AG08396 (cell line): ENCODE measurements around the gene EPHA3.

Source experiments
- DNase-seq: peaks from one replicate; pipeline ENCODE4 v3.0.0; 2012; ENCODE audit warnings: low spot score, mixed read lengths

Gene EPHA3

DNA sequence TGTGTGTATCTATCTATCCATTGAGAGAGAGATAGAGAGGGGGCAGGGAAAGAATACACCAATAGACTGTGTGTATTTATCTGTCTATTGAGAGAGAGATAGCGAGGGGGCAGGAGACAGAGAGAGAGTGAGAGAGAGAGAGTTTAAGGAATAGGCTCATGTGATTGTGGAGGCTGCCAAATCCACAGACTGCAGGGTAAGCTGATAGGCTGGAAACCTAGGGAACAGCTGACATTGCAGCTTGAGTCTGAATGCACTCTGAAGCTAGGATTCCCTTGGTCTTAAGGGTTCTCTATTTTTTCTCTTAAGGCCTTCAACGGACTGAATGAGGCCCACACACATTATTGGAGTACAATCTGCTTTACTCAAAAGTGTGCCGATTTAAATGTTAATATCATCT is 255.8 kb downstream of the EPHA3 start:
- DNase-seq = no peak

DNA sequence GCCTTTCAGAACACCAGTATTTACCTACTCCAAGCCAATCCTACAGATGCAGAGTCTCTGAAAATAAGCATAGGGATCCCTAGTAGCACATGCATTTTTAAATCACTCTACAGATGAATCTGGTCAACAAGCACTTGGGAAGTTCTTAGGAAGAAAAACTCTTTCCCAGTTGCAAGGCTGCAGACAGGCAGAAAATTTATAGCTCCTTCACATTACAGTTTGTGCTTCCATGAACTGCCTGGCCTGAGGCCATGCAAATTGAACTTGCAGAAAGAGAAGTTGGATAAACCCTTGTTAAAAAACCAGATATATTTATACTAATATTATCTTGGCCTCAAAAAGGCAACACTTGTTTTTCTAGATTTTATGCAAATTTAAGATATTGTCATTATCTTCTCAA is 256.9 kb downstream of the EPHA3 start:
- DNase-seq = no peak

DNA sequence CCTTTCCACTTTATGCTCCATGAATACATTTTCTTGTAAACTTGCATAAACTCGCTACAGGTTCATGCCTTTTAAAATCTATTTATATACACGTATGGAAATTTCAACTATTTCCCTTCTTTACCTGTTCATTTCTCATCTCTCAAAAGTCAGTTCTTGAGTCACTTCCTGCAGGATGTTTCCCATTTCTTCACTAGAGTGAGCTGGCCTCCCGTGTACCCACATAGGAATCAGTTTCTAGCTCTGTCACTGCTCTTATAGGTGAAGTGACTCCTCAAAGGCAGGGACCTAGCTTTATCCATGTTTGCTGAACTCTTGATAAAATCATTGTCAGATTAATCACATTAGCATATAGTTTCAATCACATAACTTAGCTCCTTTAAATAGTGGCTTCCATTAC is 259.7 kb downstream of the EPHA3 start:
- no peak for DNase-seq

DNA sequence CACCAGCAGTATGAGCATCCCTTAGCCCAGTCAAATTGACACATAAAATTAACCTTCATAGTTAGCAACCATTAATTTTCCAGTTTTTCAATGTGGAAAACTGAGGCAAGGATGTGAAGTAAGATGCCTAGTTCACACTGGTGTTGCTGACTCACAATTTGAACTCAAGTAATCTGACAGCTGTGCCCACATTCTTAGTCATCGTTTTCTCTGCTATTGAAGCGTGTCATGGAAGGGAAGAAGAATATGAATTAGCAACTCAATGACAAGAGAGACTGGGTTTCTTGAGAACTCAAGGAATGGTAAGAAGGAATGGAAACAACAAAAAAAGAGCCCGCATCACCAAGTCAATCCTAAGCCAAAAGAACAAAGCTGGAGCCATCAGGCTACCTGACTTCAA is 261.4 kb downstream of the EPHA3 start:
- DNase-seq = no peak

DNA sequence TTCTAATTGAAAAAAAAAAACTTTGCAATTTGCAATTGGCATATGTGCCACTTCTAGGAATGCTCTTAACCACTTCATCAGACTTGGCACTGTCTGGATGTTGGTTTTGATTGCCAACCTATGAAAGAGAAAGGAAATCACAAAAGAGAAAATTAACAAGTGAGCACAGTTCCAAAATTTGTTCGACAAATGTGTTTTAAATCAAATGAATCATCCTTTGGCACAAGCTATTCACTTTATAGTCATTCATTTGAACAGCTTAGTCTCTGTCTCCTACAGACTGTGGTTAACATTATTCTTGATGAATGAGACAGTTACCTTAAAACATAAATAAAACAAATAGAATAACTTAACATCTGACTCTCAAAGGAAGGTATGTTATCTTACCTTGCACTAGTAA is 265.0 kb downstream of the EPHA3 start:
- no peak for DNase-seq

DNA sequence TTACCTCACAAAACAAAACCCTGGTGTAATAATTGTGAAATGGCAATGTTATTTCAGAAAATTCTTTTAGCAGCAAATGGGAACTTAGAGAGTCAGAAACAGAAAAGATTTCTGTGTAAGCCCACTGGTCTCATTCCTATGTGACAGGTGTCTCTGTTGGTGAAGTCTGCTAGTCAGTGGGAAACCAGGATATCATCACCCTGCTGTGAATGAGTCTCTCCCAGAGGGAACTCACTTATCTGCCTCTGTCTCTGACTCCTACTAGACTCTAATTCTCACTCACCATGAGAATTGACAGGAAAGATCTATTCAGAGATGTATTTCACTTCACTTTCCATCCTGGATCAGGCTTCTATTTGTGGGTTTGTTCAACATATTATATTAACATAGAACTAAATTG is 266.0 kb downstream of the EPHA3 start:
- DNase-seq = no peak

DNA sequence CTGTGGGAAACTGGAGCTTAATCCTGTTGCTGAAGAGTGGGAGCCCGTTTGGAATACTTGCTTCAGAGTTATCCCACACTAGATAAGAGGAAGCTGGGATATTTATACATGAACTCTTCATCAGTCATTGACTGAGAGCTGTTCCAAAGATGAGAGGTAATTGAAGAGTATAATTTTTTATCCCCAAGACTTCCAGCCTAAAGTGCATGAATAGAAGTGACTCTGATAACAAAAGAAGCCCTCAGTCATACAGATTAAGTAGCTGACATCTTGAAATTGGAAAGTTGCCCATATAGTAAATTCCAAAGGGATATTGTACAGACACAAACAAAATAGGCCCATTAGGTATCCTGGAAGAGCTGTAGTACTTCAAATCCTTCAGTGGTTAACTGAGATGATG is 268.0 kb downstream of the EPHA3 start:
- DNase-seq = no peak

DNA sequence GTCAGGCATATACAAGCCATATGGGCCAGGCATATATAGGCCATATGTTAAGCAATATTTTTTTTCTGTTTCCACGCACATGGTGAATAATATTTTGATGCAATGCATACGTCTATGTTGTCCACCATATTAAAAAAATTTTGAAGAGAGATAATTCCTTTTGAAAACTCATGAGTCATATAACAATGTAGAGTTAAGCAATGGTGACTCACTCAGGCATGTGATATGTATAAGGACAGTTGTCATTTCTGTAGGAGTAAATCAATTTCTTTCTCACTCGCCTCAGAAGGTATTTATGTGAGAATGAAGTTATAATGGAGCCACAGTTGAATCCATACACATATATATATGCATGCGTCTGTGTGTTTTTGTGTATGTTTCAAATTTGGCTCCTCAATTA is 272.6 kb downstream of the EPHA3 start:
- no peak for DNase-seq

DNA sequence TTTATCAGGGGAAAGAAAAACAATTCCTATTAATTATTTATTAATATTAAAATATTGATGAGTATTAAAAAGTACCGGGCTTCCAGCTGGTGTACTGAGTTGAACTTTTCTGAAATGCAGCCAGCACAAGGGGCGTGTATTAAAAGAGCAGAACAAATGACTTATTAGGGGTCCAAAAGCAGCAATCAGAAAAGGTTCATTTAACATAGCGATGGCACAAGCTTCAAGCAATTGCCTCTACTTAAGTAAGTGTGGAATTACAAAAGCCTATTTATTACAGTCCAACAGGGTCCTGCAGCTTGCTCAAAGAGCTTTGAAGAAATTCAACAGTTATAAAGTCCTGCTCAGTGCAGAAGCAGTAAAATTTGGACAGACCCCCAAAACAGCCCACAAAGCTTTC is 285.6 kb downstream of the EPHA3 start:
- no peak for DNase-seq

DNA sequence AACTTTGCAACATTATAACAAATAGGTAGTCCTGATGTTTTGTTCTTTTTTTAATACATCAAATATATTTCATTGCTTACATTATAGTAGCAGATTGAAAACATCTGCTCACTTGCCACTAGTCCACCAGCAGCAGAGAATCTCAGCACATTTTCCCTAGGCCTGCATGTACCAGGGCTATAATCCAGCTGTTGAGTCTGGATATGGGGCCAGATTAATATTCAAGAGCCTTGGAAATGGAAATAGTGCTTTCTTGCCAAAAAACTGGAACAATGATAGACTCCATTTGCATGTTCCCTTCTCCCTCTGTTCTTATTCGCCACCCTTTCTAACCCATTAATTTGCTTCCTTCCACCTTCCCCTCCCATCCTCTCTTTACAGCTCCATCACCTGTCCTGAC is 288.0 kb downstream of the EPHA3 start:
- DNase-seq = no peak

DNA sequence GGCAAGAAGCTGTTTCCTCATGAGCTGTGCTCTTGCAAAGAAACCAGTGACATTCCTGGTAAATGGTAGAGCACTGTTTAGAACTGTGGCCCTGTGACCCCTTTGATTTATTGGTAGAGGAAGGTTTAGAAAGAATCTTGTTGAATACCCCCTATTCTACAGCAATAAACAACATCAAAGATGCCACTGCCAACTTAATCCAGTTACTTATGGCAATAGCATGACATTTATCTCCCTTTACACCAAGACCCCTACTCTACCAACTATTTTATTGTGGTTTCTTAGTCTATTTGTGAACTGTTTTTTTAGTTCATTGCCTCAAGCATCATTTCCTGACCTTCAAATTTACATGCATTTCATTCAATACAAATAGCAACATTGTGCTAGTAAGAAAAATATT is 288.6 kb downstream of the EPHA3 start:
- DNase-seq = no peak

DNA sequence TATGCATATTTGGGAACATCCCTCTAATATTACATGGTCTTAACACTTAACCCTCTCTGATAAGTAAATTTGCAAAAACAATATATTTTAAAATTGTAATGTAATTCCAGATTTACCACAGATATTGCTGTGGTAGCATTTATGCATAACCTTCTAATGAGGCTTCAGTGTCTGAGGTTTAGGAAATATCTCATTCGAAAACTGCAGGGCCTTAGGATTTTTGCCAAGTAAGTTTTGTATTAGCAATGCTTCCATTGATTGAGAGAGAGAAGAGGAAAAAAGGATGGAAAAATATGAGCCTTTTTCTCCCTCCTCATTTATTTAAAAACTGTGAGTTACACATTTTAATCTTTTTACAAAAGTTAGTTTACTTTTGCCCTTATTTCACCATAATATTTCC is 294.6 kb downstream of the EPHA3 start:
- DNase-seq = no peak

DNA sequence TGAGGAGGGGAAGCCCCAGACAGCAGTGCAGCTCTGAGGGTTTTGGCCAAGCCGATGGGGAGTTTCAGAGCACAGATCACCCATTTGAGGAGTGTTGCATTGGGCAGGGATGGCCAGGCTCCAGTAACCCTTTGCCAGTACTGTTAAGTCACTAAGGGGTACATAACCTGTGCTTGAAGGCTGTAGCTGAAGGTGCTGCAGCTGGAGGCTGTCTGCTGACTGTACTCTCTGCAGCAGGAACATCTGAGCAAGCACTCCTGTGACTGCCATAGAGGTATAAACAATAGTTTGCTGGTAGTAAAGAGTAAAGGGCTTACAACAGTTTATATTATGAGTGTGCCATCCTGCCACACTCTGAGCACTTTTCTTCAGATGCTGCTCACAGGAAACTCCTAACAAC is 297.8 kb downstream of the EPHA3 start:
- DNase-seq = no peak

DNA sequence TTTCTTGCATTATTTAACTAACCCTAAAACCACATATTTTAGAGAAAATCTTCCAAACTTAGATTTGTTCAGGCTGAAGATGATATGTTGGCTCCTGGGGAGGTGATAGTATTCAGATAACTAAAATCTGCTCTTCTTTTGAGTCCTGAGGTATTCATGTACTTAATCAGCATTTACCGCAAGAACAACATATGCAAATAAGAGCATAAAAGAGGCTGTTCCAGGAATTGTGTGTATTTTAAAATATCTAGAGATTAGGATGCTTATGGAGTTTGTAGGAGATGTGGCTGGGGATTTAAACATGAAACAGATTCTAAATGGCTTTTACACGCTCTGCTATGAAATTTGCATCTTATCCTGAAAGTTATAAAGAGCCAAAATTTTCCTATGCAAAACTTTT is 298.2 kb downstream of the EPHA3 start:
- no peak for DNase-seq

DNA sequence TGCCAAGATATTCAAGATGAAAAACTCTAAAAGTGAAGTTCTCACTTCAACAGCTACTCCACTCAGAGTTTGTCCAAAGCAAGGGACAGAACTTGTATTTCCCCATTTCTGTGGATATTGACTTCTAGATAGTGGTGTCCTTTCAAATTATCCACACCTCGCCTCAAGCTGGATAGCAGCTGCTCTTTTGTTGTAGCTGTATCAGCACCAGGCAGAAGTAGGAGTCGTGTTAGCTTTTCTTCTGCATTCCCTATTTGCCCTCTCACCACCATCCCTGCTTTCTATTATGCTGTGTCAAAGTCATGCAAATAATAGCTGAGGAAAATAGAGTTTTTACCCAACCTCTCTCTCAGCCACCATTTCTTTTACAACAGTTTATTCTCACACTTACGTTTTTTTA is 303.8 kb downstream of the EPHA3 start:
- no peak for DNase-seq

DNA sequence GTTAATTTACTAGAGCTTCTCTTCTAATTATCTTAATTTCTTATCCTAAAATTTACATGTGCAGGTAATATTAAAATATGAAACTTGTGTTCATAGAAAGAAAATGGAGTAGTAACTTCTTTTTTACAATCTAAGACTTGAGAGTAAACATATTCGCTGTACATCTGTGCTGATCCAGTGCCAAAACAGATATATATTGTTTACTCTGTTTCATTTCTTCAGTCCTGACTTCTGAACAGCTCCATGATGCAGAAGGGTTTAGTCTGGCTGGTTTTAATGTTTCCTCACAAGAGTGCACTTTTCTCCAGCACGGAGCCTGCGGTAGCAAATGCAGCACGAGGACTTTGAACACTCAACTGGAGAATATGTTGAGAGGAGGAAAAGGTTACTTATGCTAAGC is 306.8 kb downstream of the EPHA3 start:
- DNase-seq = no peak

DNA sequence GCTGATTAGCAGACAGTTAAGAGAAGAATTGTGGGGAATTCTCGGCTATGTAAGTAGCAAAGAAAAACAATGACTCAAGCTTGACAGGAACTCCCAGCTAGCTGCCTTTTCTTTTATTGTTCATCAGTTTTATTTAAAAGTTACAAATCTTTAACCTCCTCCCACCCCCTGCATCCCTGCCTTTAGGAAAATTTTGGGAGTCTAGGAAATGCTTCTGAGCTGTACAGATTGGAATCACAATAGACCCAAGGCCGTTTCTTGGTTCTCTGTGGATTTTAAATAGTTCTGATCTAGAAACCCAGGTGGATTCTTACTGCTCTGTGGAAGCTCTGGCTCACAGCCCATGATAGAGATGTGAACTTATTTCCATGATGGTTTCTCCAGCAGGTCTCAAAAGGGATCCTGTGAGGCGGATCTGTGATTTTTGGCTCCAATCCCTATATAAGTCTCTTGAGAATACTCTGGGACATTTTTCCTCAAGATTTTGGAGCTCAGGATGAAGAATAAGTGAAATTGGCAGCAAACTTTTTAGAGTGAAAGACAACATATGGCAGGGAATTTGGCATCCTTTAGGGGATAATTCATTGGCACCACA is 312.3 kb downstream of the EPHA3 start:
- DNase-seq = no peak

DNA sequence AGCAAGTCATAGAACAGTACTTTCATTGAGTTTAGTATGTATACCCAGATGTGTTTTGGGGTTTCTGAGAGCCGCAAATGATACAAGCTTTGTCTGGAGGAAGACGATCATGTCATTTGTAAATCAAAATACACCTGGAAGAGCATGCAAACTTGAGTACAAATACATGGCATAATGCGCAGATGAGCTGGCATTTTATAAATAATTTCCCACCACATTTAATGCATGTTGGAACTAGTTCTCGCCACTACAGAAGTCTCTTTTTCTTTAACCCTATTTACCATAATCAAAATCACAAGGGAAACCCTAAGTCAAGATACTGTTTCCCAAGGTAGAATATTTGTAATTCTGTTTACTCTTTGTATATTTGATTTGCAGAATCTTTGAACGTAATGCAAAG is 318.6 kb downstream of the EPHA3 start:
- DNase-seq = no peak

DNA sequence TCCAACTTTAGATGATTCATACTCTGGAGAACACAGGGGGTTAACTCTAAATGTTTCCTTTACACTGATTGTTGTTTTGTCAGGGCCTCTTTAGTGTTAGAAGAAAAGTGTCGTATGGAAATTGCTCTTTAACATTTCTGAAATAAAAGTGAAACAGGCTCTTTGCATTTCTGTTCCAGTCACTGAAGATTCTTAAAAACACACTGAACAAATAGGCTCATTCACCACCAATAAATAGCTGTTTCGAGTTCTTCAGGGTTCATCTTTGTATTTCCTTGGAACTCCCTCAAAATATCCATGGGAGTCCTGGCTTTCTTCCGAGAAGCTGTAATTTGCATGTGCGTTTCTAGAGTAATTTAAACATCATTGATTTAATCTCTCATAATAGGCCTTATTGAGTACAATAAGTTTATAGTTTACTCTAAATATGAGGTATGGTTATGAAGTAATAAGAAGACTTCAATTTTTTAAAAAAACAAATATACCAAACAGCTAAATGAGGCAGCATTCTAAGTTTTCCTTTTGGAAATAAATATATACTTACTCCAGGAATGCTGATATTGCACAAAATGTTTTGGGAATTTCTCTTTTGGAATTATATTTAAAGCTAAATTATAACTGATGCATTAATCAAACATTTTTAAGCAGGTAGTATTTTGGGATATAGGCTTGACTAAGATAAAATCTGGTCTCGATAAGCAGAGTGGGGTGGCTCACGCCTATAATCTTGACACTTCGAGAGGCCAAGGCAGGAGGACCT is 327.4 kb downstream of the EPHA3 start:
- DNase-seq = no peak

DNA sequence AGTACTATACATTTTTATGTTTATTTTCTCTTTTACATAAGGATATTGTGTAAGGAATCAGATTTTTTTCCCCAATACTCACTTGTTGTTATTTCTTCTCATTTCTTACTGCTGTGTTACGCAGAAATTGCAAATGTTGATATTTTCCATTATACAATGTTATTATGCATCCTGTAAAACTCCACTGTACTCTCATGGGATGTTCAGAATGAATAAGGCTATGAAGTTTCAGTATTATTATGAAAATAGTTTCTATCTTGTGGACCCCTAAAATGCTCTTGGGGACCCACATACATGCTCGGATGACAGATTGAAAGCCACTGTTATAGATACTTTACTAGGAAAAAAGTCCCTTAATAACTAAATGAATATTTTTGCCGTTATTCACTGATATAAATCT is 329.4 kb downstream of the EPHA3 start:
- no peak for DNase-seq

DNA sequence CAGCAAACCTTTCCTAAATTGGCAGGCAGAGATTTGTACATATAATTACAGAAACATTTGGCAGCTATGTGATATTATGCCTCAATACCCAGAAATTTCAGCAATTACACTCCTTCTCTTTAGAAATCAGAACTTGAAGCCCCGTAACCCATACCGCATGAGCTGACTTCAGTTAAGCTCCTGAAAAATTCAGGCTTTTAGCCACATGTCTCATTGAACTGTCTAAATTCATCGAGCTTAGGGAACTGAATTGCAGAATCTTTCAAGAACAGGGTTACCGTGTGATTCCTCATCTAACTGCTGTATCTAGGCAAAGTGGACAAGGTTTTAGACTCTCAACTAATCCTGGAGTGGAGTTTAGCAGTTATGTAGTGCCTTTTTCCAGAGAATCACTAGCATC is 333.0 kb downstream of the EPHA3 start:
- no peak for DNase-seq

DNA sequence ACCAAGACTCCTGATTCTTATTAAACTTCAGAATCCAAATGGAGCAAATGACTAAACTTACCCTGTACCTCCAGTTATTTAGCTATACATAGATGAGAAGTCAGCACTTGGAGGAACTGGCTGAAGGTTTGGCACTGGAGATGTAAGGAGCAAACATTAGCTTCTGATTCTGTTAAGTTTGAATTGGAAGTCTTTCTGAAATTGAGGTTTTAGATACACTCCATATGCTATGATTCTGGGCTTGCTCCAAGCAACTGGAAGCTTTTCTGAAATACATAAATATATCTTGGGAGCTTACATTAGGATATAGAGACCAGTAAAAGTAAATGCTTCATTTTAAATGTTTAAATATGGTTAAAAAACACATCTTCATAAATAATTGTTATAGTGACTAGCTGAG is 333.7 kb downstream of the EPHA3 start:
- DNase-seq = no peak

DNA sequence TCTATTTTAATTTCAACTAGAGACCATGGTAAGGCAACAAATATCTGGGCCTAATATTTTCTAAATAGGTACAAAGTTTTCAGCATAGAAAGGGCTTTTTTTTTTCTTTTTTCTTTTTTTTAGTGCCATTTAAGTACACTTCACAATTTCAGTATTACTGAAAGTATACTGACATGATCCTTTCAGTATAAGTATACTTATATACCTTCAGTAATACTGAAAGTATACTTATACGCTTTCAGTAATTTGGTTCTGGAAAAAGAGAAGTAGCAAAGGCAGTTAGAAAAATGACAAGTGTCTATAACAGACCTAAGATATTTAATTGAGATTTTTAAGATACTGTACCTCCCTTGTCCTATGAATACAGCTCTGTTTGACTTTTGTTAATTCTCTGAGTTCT is 339.2 kb downstream of the EPHA3 start:
- DNase-seq = no peak

DNA sequence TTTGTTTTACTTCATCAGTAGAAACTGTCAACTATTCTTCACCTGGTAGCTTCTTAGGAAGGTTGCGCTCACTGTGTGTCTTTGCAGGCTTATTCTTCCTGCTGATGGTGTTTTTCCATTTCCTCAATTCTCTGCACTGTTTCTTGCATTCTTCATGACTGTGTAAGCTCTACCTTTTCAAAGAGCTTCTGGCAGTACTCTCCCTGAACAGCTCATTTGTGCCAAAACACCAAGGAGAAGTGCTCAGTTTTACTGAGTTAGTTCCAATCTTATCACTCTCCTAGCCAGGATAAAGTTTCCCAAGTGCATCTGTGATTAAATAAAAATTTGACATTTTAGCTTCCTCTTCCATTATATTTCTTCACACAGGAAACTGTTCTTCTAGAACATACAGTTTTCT is 339.8 kb downstream of the EPHA3 start:
- DNase-seq = no peak
